ENCODE data around the gene CCDC40.

Gene CCDC40

DNA sequence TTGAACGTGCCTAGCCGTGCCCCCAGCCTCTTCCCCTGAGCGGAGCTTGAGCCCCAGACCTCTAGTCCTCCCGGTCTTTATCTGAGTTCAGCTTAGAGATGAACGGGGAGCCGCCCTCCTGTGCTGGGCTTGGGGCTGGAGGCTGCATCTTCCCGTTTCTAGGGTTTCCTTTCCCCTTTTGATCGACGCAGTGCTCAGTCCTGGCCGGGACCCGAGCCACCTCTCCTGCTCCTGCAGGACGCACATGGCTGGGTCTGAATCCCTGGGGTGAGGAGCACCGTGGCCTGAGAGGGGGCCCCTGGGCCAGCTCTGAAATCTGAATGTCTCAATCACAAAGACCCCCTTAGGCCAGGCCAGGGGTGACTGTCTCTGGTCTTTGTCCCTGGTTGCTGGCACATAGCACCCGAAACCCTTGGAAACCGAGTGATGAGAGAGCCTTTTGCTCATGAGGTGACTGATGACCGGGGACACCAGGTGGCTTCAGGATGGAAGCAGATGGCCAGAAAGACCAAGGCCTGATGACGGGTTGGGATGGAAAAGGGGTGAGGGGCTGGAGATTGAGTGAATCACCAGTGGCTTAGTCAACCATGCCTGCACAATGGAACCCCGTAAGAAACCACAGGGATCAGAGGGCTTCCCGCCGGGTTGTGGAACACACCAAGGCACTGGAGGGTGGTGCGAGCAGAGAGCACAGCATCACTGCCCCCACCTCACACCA lies 65.7 kb downstream of the CCDC40 start:
- DNase-seq (ENCODE audit: low spot score), result peak; percentile 52

DNA sequence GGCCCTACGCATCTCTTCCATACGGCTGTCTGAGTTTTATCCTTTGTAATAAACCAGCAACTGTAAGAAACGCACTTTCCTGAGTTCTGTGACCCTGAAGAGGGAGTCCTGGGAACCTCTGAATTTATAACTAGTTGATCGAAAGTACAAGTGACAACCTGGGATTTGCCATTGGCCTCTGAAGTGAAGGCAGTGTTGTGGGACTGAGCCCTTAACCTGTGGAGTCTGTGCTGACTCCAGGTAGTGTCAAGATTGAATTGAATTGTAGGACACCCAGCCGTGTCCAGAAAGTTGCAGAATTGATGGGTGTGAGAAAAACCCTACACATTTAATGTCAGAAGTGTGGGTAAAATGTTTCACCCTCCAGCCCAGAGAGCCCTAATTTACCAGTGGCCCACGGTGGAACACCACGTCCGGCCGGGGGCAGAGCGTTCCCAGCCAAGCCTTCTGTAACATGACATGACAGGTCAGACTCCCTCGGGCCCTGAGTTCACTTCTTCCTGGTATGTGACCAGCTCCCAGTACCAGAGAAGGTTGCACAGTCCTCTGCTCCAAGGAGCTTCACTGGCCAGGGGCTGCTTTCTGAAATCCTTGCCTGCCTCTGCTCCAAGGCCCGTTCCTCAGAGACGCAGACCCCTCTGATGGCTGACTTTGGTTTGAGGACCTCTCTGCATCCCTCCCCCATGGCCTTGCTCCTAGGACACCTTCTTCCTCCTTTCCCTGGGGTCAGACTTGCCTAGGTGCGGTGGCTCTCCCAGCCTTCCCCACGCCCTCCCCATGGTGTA lies 66.4 kb downstream of the CCDC40 start:
- DNase-seq (ENCODE audit: low spot score), result no peak

- no peak for DNase-seq (ENCODE audit: low spot score)
Observed at GRCh38 chr17:80103449-80104085, 67.1 kb downstream of the CCDC40 start.

DNA sequence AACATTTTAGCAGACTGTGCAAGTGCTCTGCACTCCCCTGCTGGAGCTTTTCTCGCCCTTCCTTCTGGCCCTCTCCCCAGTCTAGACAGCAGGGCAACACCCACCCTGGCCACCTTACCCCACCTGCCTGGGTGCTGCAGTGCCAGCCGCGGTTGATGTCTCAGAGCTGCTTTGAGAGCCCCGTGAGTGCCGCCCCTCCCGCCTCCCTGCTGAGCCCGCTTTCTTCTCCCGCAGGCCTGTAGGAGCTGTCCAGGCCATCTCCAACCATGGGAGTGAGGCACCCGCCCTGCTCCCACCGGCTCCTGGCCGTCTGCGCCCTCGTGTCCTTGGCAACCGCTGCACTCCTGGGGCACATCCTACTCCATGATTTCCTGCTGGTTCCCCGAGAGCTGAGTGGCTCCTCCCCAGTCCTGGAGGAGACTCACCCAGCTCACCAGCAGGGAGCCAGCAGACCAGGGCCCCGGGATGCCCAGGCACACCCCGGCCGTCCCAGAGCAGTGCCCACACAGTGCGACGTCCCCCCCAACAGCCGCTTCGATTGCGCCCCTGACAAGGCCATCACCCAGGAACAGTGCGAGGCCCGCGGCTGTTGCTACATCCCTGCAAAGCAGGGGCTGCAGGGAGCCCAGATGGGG lies 68.0 kb downstream of the CCDC40 start:
- DNase-seq (ENCODE audit: low spot score), result no peak

DNA sequence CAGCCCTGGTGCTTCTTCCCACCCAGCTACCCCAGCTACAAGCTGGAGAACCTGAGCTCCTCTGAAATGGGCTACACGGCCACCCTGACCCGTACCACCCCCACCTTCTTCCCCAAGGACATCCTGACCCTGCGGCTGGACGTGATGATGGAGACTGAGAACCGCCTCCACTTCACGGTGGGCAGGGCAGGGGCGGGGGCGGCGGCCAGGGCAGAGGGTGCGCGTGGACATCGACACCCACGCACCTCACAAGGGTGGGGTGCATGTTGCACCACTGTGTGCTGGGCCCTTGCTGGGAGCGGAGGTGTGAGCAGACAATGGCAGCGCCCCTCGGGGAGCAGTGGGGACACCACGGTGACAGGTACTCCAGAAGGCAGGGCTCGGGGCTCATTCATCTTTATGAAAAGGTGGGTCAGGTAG lies 68.5 kb downstream of the CCDC40 start:
- no peak for DNase-seq (ENCODE audit: low spot score)

DNA sequence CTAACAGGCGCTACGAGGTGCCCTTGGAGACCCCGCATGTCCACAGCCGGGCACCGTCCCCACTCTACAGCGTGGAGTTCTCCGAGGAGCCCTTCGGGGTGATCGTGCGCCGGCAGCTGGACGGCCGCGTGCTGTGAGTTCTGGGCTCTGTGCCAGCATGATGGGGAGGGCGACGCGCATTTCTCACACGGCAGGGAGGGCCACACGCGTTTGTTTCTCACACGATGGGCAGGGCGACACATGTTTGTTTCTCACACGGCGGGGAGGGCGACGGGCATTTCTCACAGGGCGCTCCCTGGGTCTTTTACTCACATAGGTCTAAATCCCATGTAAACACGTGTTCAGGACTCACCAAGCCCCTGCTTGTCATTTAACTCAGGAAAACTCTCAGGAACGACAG lies 69.3 kb downstream of the CCDC40 start:
- DNase-seq (ENCODE audit: low spot score), result no peak

GRCh38 chr17:80106176-80106575 lies 69.7 kb downstream of the CCDC40 start:
- DNase-seq (ENCODE audit: low spot score), result no peak

GRCh38 chr17:80106751-80107150 lies 70.3 kb downstream of the CCDC40 start:
- no peak for DNase-seq (ENCODE audit: low spot score)

DNA sequence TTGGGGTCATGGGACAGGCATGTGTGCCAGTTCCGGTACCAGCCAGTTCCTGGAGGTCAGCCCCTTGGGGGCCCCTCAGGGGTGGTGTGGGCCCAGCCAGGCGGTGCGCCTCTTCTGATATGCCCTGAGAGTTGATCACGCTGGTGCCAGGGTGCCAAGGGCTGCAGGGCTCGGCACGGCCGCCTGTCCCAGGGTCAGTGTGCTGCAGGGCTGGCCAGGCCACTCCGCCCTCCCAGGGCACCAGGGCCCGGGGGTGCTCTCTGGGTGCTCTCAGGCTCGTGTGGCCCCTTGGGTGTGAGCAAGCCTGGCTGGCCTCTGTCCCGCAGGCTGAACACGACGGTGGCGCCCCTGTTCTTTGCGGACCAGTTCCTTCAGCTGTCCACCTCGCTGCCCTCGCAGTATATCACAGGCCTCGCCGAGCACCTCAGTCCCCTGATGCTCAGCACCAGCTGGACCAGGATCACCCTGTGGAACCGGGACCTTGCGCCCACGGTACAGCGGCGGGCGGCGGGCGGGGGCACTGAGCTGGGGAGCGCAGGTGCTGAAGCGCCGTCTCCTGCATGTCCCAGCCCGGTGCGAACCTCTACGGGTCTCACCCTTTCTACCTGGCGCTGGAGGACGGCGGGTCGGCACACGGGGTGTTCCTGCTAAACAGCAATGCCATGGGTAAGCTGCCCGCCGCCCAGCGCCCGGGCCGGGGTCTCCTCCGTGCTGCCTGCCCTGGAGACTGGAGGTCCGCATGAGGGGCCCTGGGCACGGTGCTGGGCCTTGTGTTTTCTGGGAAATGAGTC lies 71.0 kb downstream of the CCDC40 start:
- no peak for DNase-seq (ENCODE audit: low spot score)

DNA sequence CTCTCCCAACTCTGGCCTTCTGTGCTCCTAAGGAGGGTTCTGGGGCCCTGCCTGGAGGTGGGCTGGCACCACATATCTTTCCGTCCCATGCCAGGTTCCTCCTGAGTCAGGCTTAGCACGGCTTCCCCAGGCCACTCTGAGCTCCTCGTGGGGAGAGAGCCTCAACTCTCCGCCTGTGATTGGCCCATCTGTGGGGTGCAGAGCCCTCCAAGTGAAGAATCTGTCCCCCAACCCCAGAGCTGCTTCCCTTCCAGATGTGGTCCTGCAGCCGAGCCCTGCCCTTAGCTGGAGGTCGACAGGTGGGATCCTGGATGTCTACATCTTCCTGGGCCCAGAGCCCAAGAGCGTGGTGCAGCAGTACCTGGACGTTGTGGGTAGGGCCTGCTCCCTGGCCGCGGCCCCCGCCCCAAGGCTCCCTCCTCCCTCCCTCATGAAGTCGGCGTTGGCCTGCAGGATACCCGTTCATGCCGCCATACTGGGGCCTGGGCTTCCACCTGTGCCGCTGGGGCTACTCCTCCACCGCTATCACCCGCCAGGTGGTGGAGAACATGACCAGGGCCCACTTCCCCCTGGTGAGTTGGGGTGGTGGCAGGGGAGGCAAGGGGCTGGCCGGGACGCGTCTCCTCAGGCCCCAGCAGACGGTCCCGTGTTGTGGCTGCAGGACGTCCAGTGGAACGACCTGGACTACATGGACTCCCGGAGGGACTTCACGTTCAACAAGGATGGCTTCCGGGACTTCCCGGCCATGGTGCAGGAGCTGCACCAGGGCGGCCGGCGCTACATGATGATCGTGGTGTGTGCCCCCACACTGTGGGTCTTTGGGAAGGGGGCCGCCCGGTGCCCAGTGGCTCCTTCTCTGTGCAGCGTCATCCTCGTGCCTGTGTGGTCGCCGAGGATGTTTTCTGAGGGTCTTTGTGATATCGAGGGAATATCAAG lies 71.9 kb downstream of the CCDC40 start:
- no peak for DNase-seq (ENCODE audit: low spot score)

DNA sequence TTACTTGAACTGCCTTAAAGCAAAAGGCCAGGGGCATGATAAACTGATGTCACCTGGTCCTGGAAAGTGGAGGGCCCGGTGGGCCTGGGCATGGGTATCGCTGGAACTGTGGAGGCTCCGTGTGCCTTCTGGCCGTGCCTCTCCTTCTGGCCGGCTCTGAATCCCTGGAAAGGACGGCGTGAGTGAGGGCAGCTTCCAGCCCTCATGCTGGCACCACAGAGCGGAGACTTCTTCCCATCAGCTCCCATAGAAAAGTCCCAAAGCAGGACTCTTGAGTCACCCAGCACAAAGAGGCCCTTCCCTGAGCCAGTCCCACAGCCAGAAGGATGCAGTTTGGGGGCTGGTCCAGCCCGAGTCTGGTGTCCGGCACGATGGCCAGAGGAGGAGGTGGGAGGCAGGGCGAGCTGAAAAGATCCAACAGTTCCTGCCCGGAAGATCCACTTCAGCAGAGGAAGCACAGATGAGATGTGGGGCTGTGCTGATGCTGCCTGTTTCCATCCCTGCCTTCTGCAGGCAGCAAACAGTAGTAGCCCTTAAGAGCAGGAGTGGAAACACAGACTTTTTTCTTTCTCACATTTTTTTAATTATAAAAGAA lies 72.7 kb downstream of the CCDC40 start:
- no peak for DNase-seq (ENCODE audit: low spot score)

- DNase-seq (ENCODE audit: low spot score), result no peak
Observed at GRCh38 chr17:80109713-80110446, 73.4 kb downstream of the CCDC40 start.

- DNase-seq (ENCODE audit: low spot score), result no peak
Observed at GRCh38 chr17:80110447-80110812, 74.0 kb downstream of the CCDC40 start.

DNA sequence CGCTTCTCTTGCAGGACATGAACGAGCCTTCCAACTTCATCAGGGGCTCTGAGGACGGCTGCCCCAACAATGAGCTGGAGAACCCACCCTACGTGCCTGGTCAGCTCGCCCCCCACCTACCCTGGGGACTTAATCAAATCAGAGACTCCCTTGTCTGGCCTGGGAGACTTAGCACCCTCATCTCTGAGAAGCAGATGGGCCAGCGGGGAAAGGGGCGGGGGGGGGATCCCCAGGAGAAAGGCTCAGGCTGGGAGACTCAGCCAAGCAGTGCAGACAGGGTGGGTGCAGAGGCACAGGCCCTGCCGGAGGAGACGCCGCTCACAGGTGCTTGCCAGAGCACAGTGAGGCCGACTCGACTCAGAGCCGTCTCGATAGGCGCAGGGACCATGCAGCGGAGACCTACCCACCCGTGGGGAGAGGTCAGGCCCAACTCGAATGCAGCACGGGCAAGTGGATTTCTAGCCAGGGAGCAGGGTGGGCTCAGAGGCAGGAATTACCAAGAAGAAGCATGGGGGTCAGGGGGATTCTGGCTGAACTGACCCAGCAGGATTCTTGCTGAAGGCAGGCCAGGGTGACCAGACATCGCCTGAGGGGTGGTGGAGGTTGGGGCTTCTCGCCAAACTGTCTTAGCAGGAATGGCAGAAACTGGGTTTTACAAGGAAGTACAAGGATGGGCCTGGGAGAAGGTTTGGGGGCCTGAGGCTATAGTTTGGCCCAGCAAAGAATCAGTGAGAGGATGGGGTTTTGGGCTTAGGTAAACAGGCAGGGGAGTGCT lies 74.7 kb downstream of the CCDC40 start:
- DNase-seq (ENCODE audit: low spot score), result no peak

- no peak for DNase-seq (ENCODE audit: low spot score)
Observed at GRCh38 chr17:80111702-80112470, 75.4 kb downstream of the CCDC40 start.

GRCh38 chr17:80112471-80113032 lies 76.1 kb downstream of the CCDC40 start:
- no peak for DNase-seq (ENCODE audit: low spot score)

- no peak for DNase-seq (ENCODE audit: low spot score)
Observed at GRCh38 chr17:80113033-80113484, 76.6 kb downstream of the CCDC40 start.

DNA sequence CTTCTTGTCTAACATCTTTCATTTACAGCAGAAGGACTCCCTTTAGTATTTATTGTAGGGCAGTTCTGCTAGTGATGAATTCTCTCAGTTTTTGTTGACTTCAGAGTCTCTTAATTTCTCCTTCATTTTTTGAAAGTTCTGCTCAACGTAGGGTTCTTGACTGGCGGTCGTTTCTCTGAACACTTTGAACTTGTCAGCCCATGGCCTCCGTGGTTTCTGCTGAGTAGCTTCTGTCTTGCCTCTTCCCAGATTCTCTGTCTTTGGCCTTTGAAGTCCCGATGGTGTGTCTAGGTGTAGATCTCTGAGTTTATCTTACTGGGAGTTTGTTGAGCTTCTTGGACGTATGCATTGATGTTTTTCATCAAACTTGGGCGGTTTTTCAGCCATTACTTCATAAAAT lies 78.3 kb downstream of the CCDC40 start:
- DNase-seq (ENCODE audit: low spot score), result no peak
